Forelimb muscle (tissue), 1 donor: Measurements from ENCODE around the gene ZBTB7C. TPM values are rescaled to one million over a fixed set of nuclear protein-coding genes. Genes with fewer than 3 reads are reported as not detected.

Experiments
- DNase-seq: peaks from one replicate; pipeline ENCODE4 v3.0.0-alpha.2; 2013; ENCODE audit warnings: low read depth
- polyA plus RNA-seq: library from polyadenylated mRNA; unstranded; fragments of 120-200 nt; gene quantifications from one replicate; pipeline ENCODE4 v1.2.1, GENCODE V29; 2013; ENCODE audit not compliant: insufficient read length

The ZBTB7C gene
- polyA plus RNA-seq, 1 donor = 4.0 TPM

DNA sequence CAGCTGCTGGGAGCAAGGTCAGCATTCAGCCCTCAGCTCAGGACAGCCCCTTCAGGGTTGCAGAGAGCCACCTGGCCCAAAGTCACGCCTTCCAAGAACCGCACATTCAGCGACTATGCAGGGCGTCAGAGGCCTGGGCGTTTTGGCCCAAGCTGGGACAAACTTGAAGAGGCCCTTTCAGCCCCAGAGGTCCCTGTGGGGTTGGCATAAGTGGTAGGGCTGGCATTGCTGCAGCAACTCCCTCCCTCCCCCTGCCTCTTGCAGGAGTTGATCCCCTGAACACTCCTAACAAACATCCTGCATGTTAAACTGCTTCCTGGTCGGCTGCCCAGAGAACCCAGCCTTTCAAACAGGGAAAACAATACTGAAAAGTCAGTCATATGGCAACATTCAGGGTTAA is 285.9 kb downstream of the ZBTB7C start:
- no peak for DNase-seq

DNA sequence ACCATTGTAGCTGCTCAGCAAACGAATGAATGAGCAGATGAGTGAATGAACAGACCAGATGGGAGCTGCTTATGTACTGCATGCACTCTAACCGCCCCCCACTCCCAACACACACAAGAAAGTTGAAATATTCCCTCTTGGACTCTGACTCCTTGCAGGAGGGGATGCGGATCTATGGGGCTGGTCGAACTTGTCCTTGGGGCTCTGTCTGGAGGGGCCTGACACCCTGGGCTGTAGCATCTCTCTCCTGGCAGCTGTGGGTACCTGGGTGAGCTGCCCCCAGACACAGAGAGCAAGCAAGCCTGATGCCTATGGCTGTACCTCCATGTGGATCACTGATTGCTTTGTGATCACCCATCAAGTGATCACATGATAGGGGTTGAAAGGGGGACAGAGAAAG is 286.4 kb downstream of the ZBTB7C start:
- DNase-seq = no peak

DNA sequence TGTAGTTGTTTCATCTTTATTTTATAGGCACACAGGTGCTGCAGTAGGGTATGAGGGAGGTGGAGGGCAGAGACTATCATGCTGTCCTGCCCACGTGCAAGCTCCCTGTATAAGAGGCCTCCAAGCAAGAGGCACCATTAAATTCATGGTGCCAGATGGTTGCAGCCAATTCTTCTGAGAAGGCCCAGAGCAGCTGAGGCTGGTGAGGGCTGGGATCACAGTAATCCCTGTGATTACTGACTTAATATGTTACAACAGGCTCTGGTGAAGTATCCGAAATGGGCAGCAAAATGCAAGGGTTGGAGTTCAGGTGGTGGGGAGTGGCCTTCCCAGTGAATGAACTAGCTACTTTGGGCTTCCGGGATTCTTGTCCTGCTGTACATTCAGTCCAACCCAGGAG is 286.8 kb downstream of the ZBTB7C start:
- no peak for DNase-seq

DNA sequence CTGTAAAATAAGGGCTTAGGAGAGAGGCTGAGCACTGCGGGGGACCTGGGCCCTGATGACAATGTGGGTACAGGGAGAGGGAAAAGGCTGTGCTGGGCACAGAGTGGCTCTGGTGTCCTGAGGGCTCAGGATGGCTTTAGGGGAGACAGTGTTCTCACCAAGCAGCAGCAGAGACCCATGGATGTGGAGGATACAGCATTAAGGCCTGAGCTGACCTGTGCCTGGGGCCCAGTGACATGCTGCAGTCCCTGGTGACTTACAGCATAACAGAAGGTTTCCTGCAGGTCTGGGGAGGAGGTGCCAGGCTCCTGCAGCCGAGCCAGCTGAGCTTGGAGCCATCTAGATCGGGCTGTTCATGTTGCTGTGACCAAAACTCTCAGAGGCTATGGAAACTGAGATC is 287.4 kb downstream of the ZBTB7C start:
- DNase-seq = no peak

DNA sequence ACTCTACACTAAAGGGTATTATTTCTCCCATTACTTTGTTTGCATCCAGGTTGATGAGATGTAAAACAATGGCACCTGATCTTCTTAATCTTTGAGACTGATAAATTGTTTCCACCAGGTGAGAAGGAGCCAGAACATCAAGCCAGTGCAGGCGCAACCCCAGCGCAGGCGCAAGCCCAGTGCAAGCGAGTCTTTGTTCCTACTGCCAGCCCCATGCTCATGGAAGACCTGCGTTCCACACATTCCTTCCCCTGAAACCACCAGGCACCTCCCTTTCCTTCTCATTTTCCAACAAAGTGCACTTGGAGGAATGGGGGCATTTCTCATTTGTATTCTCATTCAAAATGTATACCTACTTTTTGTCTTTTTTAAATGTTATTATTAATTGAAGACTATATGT is 290.0 kb downstream of the ZBTB7C start:
- no peak for DNase-seq

DNA sequence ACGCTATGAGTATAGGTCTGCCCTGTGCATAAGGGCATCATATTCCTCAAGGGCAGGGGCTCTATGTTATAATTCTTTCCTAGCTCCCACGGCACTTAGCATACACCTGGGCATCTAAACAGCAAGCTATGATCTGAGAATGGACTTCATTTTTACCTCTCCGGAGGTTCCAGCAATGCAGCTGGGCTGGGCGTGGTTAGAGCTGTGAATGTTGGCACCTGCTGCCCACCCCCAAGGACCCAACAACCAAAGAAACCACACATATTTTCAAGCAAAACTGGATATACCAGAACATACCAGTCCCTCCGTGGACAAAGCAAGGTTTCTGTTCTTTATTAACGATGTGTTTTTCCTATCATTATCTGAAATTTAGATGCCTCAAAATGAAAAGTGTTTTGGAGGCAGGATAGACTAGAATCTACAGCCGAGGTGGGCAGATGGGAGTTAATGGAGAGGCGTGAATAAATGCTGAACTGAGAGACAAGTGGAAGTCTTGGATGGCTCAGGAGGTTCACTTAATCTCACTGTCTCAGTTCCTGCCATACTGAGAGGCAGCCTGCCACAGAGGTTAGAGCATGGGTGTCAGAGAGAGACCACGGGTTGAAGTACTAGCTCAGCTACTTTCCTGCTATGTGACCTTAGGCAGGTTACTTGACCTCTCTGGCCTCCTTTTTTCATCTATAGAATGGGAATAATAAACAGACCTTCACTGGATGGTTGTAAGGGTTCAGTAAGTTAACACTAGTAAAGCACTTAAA is 292.1 kb downstream of the ZBTB7C start:
- DNase-seq = no peak

DNA sequence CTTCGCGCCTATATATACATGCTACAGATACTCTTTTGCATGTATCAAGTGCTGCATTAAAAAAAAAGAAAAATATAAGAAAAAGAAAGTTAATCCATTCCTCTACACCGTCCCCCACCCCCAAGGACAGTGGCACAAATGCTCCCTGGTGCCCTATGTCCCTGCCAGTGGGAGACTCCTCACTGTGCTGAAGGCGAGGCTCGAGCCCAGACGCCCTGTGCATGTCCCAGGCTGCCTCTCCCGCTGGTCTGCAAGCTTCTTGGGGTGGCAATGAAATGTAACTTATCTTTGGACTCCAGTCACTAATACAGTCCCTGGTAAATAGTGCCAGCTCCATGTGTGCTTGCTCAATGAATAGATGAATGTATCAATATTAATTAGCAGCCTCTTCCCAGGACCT is 293.2 kb downstream of the ZBTB7C start:
- no peak for DNase-seq

DNA sequence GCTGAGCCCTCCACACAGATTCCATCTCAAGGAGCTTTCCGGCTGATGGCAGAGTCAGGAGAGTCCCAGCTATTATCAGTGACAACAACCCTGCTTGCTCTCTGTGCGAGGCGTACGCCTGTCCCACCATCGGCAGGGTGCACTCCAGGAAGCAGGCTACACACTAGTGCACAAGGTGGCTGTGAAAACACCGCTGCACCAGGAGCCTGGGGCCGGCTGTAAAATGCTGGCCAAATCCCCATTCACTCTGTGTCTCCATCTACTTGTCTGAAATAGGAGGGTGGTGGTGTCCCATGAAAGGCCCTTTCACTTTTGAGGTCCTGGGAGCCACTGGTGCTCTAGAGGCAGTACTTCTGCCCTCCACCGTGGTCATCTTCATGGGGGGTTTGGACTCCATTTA is 295.5 kb downstream of the ZBTB7C start:
- no peak for DNase-seq

DNA sequence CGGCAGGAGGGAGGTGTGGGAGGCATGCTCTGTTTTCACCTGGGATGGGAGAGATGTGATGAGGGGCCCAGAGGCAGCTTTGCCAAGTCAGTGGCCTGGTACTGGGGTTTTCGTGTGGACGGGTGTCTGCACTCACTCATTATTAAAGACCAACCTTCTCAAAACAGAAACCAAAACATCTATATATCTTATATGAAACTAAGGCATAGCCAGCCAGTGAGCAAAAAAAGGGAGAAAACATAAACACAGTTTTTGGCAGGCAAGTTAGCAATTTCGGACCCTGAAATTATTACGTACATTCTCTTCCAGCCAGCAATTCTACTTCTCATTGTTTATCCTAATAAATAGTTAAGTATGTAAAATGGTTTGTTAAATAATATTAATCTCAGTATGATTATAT is 297.6 kb downstream of the ZBTB7C start:
- no peak for DNase-seq

DNA sequence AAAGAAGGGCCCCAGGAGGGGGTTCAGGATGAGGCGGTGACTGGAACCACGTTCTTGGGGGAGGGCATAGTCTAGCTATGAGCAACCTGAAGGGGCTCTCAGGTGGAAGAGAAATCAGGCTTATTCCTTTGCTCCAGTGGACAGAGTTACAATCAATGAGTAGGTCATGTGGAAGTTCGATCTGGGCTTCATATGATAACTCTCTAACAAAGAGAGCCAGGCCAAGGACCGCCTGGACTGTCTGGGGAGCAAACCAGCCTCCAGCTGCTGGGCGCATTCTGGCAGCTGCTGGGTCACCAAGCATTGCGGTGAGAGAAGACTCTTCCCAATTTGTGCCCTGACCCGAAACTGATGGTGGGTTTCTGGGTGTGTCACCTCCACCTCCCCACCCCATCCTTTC is 298.4 kb downstream of the ZBTB7C start:
- no peak for DNase-seq

DNA sequence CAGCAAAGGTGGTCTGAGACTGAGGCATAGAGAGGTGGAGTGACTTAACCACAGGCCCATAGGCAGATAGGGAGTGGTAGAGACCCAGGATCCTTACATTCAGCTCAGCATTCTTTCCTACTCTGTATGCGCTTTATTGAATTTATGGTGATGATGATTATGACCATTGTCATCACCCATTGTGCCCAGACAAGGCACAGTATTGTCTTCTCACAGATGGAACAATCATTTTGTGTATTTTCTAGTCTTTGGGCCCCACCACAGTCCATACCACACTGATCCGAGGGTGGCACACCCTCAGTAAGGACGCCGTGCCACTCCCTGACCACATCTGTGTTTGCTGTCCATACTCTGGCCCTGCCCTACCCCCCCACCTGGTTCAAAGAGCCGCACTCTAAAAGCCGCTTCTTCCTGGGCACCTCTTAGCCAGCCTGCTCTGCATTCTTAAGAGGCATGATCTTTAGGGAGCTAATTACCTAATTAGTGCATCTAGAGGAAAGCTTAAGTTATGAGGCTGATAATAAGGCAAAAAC is 299.2 kb downstream of the ZBTB7C start:
- no peak for DNase-seq

DNA sequence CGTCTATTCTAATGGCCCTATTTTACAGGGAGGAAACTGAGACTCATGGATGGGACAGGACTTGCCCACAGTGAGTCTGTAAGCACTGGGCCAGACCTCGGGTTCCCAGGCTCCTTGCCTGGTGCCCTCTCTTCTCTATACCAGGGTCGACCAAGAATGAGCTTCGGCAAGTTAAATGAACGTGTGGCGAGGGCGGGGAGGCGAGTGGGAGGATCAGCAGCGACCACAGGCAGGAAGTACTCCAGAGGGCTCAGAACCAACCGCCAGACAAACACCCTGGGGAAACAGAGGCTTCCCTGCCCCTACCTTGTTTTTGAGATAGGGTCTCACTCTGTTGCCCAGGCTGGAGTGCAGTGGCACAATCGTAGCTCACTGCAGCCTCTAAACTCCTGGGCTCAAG is 301.0 kb downstream of the ZBTB7C start:
- no peak for DNase-seq

DNA sequence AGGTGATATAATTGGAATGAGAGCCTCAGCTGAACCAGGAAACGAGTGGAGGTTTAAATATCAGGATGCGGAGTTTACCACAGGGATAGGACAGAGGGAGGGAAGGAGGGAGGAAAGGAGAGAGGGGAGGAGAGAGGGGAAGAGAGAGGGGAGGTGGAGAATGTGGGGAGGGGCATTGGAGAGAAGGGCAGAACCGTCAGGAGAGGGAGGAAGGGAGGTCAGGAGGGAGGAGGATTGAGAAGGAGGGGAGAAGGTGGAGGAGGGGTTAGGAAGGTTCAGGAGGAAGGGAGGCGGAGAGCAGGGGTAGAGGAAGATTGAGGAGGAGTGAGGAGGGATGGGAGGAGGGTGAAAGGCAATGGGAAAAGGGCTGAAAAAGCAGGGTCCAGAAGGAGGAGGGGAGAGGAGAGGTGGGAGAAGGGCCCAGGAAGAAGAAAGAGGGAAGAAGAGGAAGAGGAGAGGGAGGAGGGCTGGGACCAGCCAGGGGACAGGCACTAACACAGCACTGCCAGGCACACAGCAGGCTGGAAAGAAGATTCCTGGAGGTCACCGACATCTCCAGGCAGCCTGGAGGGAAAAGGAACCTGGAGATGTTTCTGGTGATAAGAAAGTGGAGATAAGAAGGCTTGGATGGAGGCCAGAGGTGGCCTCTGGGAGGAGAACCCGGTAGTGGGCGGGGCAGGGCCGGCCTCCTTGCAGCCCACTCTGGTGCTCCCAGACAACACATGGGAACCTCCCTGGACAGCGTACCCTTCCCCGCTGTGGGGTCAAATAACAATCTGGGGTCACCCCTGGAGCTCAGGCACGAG is 302.0 kb downstream of the ZBTB7C start:
- DNase-seq = no peak

DNA sequence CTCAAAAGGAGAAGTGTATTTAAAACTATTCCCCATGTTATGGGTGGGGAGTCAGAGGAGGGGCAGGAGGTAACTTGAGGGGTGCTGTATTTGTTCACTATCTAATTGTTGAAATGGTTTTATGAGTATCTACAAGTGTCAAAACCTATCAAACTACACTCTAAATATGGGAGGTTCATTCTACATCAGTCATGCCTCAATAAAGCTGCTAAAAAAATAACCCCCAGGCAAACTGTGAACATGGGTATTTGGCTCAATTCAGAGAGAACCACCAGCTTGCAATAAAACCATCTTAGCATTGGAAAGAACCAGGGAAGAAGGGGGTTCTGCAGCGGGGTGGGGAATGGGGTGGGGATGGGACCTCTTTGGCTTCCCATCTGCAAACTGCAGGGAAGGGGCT is 302.7 kb downstream of the ZBTB7C start:
- no peak for DNase-seq

DNA sequence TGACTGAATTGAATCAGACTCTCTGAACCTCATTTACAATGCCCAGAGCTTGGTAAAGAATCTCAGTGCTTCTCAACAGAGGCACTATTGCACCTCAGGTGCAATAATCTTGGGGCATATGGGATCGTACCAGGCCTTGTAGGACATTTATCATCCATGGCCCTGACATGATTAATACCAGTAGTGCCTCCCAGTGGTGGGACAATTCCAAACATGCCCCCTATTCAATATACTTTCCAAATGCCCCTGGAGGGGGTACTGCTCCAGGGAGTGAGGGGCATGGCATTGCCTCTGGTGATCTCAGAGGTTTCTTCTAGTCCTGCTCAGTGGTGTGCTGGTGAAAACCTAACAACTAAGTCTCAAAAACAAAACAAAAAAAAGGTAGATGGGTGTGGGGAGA is 303.9 kb downstream of the ZBTB7C start:
- DNase-seq = no peak

DNA sequence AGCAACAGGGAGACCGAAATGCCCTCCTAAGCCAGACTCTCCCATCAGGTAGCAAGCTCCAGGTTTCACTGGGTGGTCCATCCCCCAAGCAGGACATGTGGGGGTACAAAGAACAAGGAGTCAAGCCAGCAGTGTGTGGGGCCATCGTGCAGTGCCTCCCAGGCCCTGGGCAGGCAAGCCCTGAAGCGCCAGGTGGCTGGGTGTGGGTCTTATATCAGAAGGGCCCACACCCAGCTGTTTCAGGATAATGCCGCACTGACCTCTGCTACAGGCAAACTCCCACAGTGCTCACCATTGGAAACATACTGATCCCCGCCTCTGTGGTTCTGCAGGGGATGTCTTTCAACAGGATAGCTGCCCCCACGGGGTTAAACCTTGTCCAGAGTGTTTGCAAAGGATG is 304.5 kb downstream of the ZBTB7C start:
- no peak for DNase-seq

DNA sequence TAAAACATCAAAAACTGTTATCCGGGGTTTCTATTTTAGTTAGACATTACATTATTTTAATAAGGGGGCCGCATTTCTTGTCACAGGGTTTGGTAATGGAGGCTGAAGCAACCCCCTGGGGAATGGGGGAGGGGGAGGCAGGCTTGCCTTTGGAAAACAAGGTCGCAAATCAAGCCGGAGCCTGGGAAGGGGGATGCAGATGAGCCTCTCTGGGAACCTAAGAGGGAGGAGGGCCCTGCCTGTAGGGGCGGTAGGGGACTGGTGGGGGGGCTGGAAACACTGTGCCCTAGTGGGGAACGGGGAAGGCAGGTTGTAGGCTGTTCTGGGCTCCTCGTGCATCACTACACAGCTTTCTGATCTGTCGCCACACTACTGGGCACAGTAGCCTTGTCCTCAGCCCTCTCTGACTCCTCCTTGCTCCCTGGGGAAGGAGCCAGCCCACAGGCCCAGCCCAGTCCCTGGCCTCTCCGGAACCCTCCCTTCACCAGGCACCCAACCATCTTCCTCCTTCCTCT is 308.5 kb downstream of the ZBTB7C start:
- no peak for DNase-seq

DNA sequence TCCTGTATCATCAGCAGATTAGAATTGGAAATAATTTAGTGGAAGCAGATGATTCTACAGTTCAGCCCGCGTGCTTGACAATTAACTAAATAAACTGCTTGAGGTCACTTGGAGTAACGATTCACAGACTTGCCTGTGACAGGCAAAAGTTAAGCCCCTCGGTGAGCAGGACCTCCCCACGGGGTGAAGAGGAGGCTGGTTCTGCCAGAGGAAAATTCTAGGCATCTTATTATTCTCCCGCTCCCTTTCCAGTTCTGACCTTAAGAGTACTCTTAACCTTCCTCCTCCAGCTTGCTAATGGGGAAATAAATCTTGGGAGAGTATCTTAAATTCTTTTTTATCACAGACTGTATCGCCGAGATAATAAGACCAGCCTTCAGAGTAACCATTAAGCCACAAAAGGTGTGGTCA is 309.0 kb downstream of the ZBTB7C start:
- DNase-seq = no peak

DNA sequence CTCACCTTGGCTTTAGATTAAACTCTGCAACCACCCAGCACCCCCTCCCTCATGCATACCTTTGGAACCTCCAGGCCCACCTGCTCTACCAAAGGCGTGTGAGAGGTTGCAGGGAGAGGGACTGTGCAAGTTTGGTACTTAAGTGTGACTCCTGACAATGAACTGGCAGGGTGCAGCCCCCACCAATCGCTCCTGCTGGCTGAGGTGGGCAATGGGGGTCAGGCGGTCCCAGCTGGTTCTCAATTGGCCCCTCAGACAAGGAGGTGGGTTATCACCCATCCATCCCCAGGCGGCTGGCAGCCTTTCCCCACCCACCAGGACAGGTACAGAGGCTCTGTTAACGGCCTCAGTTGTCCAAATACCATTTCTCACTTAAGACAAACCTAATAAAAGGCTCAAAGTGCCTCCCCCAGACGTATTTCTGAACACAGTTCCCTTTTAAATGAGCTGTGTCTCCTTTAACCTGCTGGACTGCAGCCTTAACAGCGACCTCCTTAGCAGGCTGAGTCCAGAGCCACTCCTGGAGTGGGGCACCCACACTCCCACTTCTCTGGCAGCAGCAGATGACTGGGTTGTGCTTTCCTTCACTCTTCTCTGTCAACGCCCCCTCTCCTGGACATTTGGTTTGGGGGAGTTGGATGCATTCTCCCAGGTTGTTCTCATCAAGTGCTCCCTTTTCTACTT is 309.6 kb downstream of the ZBTB7C start:
- no peak for DNase-seq

DNA sequence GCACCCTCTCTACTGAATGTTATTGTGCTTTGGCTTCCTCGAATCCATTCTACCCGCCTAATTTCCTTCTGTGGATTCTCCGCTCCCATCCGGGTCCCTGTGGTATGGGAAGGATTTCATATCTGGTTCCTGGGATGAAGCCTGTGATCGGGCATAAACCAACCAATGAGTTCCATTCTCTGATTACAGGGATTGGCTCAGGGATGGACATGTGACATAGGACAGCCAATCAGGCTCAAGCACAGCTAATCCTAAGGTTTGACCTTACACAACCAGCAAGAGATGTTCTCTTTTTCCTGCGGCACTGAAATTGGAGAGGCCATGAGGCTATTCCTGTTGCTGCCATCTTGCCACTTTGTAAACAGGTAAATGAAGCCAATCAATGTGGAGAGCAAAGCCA is 310.6 kb downstream of the ZBTB7C start:
- DNase-seq = no peak

DNA sequence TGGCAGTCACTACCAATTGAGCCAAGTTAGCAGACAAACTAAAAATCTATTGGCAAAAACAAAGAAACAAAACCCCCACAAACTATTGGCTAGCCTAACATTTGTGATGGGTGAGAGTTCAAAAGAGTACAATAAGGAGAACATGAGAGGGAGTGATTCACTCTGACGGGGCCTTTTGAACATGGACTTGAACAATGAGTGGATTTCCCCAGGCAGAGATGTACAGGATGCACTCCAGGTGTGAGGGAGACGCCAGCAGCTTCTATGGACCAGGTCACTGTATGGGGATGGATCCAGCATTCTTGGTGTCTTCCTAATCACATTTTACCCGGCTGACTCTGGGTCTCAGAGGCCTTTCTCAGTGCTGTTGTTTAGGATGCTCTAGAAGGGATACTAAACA is 311.2 kb downstream of the ZBTB7C start:
- no peak for DNase-seq

DNA sequence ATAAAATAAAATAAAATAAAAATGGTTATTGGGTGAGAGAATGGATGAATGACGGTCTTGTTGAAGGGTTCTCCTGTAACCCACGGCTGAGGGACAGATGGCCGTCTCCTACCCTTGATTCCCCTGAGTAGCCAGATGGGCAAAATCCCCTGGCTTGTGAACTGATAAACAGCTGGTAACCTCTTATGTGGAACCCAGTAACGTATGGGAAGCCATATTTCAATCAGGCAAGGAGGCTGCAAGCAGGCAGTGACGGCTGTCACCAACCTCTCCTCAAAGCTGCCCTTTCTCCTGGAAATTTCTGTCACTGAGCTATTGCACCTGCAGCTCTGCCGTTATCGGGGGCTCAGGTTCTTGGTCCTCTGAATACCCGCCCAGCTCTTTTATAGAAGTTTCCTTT is 313.5 kb downstream of the ZBTB7C start:
- DNase-seq = no peak
